Measurements from ENCODE around the gene MAST3. TPM values are rescaled to one million over a fixed set of nuclear protein-coding genes. Genes with fewer than 3 reads are reported as not detected.

The MAST3 gene
- total RNA-seq, 1 donor from 2014 or later = 5.6 TPM

- intact Hi-C loops (cut with micrococcal nuclease) = no loop called here
- no peak for DNase-seq
- no peak for ATAC-seq
Measured at GRCh38 chr19:18126097-18126496, 28.5 kb downstream of the MAST3 start.

- intact Hi-C loops (cut with micrococcal nuclease) = no loop called here
- ATAC-seq (no peak), DNase-seq (no peak)
Measured at GRCh38 chr19:18128044-18128443, 30.5 kb downstream of the MAST3 start.

- no peak for ATAC-seq
Measured at GRCh38 chr19:18128805-18129204, 31.2 kb downstream of the MAST3 start.

DNA sequence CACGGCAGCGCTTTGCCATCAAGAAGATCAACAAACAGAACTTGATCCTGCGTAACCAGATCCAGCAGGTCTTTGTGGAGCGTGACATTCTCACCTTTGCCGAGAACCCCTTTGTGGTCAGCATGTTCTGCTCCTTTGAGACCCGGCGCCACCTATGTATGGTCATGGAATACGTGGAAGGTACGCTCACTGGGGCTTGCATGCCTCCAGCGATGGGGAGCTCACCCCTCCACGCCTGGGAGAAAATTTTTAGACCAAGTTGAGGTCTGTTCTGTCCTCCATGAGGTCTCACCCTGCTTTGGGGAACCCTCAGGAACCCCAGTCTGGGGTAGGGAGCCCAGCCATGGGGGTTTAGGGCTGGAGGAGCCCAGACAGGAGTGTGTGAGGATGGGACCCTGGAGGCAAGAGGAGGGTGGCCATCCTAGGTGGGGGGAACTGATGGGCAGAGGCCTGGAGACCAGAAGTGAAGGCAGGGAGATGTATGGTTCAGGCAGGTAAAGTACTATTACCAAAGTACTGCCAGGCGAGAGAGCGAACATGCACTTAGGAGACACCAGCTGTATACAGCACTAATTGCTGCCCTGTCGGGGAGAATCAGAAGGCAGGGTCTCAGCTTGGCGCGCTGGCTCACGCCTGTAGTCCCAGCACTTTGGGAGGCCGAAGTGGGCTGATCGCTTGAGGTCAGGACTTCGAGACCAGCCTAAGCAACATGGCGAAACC, 33.1 kb downstream of the MAST3 start:
- no peak for DNase-seq
- no peak for ATAC-seq
- intact Hi-C loops (cut with micrococcal nuclease) = no loop called here

More at GRCh38 chr19:18128805-18129204, 31.2 kb downstream of the MAST3 start:
- no peak for DNase-seq
- intact Hi-C loops (cut with micrococcal nuclease) = no loop called here

- intact Hi-C loops (cut with micrococcal nuclease) = no loop called here
- ATAC-seq (no peak), DNase-seq (no peak)
Measured at GRCh38 chr19:18131841-18132596, 34.4 kb downstream of the MAST3 start.

GRCh38 chr19:18135712-18136584, 38.4 kb downstream of the MAST3 start:
- ATAC-seq = no peak
- DNase-seq = no peak
- intact Hi-C loops (cut with micrococcal nuclease) = no loop called here

DNA sequence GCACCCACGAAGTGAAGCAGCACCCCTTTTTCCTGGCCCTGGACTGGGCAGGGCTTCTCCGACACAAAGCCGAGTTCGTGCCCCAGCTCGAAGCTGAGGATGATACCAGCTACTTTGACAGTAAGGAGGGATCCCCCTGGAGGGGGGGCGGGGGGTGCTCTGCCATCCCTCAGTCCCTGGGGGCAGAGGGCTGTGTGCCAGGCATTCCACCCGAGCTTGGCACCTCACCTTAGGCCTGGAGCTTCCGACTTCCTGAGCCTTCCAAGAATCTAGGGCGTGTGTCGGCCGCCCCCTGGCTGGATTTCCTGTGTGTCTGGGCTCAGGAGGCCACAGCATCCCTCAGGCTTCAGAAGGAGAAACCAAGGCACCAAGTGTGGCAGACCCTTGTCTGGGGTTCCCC, 39.7 kb downstream of the MAST3 start:
- DNase-seq (no peak), ATAC-seq (no peak)
- intact Hi-C loops (cut with micrococcal nuclease) = no loop called here

DNA sequence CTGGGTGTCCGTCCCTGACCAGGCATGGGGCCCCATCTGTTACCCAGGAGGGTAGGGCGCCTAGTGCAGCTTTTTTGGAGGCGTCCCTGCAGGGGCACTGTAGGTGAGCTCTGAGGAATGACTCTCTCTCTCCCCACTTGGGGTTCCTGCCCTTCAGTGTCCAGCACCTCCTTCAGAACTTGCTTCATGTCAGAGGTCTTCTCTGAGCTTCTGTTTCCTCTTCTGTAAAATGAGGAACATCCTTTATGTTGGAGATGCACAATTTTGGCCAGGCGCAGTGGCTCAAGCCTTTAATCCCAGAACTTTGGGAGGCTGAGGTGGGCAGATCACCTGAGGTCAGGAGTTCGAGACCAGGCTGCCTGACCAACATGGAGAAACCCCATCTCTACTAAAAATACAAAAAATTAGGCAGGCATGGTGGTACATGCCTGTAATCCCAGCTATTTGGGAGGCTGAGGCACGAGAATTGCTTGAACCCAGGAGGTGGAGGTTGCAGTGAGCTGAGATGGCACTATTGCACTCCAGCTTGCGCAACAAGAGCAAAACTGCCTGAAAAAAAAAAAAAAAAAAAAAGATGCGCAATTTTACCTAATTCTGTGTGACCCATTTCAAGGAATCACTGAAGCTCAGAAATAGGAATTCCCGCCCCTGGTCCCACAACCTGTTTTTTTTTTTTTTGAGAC, 40.2 kb downstream of the MAST3 start:
- ATAC-seq = no peak
- intact Hi-C loops (cut with micrococcal nuclease) = no loop called here
- no peak for DNase-seq

- DNase-seq (no peak), ATAC-seq (no peak)
- intact Hi-C loops (cut with micrococcal nuclease) = no loop called here
Measured at GRCh38 chr19:18140473-18140872, 42.9 kb downstream of the MAST3 start.

- no peak for DNase-seq
- intact Hi-C loops (cut with micrococcal nuclease) = no loop called here
- no peak for ATAC-seq
Measured at GRCh38 chr19:18141031-18141430, 43.5 kb downstream of the MAST3 start.

DNA sequence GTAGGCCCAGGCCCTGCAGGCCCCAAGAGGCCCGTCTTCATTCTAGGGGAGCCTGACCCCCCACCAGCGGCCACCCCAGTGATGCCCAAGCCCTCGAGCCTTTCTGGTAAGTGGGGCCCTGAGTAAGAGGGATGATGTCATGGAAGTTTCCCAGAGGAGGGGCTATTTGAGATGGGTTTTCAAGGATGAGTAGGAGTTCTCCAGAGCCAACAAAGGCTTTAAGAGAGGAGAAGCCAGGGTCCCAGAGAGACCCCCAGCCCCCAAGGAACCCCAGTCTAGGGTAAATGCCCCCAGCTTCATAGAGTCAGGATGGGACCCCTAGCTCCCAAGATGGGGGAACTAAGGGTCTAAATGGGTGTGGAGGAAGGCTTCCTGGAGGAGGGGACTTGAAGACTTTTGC, 46.3 kb downstream of the MAST3 start:
- no peak for ATAC-seq
- intact Hi-C loops (cut with micrococcal nuclease) = no loop called here
- no peak for DNase-seq

DNA sequence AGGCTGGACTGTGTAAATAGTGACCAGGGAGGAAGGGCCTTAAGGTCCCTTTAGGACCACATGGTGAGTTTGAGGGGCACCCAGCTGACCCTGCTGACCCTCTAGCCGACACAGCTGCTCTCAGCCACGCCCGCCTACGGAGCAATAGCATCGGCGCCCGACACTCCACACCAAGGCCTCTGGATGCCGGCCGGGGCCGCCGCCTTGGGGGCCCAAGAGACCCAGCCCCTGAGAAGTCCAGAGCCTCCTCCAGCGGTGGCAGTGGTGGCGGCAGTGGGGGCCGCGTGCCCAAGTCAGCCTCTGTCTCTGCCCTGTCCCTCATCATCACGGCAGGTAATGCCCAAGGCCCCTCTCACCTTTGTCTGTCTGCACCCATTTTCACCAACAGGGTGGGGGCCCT, 46.8 kb downstream of the MAST3 start:
- intact Hi-C loops (cut with micrococcal nuclease) = no loop called here
- ATAC-seq (no peak), DNase-seq (no peak)

DNA sequence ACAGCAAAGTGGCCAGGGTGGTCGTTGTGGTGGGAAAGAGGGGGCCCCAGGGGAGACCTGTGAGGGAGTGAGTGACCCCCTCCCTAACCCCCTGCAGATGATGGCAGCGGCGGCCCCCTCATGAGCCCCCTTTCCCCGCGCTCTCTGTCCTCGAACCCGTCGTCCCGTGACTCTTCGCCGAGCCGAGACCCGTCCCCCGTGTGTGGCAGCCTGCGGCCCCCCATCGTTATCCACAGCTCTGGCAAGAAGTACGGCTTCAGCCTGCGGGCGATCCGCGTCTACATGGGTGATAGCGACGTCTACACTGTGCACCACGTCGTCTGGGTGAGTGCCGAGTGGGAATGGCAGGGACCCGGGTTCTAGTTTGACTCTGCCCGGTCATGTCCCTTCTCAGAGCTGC, 47.3 kb downstream of the MAST3 start:
- DNase-seq (no peak), ATAC-seq (no peak)
- intact Hi-C loops (cut with micrococcal nuclease) = no loop called here

DNA sequence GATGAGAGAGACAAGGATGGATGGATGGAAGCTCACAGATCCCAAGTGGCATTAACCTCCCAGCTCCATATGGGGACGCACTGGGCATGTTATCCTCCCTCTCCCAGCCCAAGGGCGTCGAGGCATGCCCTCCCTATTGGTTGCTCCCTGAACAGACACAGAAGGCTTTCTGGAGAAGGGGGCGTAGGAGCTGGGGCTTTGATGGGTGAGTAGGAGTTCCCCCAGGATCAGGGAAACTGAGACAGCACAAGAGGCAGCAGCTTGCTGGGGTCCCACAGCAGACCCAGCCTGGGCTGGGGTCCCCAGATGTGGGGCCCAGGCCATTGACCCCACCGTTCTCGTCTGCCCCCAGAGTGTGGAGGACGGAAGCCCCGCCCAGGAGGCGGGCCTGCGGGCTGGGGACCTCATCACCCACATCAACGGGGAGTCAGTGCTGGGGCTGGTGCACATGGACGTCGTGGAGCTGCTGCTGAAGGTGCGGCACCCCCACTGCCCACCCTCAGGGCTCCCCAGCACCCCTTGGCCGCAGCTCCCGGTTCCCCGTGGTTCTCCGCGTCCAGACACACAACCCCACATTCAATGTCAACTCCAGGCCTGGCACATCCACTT, 47.9 kb downstream of the MAST3 start:
- intact Hi-C loops (cut with micrococcal nuclease) = no loop called here
- ATAC-seq = no peak
- no peak for DNase-seq

GRCh38 chr19:18147396-18147795, 49.8 kb downstream of the MAST3 start:
- intact Hi-C loops (cut with micrococcal nuclease) = no loop called here
- DNase-seq (no peak), ATAC-seq (no peak)

DNA sequence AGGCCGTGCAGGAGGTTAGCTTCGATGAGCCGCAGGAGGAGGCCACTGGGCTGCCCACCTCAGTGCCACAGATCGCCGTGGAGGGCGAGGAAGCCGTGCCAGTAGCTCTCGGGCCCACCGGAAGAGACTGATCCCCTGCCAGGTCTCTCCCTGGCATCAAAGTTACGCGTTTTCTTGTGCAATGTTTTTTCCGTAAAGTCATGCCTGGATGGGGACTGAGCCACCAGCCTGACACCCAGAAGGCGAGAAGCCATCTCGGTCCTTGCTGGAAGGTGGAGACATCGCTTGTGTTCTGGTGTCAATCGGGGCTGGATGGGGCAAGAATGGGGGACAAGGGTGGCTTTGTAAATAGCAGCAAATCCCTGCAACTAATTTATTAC, 52.0 kb downstream of the MAST3 start:
- no peak for DNase-seq
- intact Hi-C loops (cut with micrococcal nuclease) = no loop called here

DNA sequence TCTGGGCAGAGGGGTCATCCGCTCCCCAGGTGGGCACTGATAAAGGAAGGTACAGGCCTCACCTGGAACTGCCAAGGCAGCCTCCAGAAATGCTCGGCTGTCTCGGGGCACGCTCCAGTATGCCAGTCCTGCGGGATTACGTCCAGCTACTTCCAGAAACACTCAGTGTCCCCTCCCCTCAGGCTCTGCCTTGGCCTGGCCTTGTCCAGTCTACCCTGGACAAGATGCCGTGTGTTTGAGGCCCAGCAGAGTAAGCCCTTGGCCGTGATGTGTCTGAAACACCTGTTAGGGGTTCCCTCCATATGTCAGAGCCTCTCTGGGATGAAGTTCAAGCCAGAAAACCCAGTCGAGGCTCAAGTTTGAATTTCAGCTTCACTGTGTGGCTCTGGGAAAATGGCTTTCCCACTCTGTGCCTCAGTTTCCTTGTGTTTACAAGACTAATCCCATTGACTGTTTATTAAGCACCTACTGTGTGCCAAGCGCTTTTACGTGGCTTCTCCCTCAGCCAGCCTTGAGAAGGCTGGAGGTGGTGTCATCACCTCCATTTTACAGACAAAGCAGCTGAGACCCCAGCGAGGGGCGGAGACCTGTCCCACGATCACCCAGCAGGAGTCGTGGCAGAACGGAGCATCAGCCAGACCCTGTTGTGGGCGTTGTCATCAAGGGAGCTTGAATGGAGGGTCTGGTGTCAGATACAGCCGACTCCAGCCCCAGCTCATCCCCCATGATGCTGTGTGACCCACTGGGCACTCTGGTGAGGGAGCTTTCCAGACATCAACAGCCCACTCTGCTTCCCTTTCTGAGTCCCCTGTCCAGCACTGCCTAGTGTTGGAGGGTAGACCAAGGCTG, 53.4 kb downstream of the MAST3 start:
- ATAC-seq = no peak
- intact Hi-C loops (cut with micrococcal nuclease) = no loop called here
- no peak for DNase-seq

More for the DNA sequence above, 52.0 kb downstream of the MAST3 start:
- ATAC-seq = no peak

- peak; percentile 74 for ATAC-seq
- intact Hi-C loops (cut with micrococcal nuclease) = no loop called here
Measured at GRCh38 chr19:18152442-18152816, 54.9 kb downstream of the MAST3 start.

More at GRCh38 chr19:18152442-18152816, 54.9 kb downstream of the MAST3 start:
- peak; percentile 98 for DNase-seq
